Panc1 (cell line): ENCODE results near the gene CARM1. TPM values are rescaled to one million over a fixed set of nuclear protein-coding genes. Genes with fewer than 3 reads are reported as not detected.

Experiments
- ATAC-seq: fragments of 200-7000 bp; cut with Tn5 transposase; 2 replicates; pipeline ENCODE4 v1.9.1; 2020; ENCODE audit warnings: mild to moderate bottlenecking, moderate library complexity
- BruUV-seq: library from RNA; stranded (reverse); fragments of 400-500 nt; replicated peaks from 2 replicates; lab custom pipeline; 2021; lab: Mats Ljungman, UMichigan
- CTCF ChIA-PET: fragments of 300-600 bp; sonication (Branson Sonifier 250); formaldehyde crosslinking; loops from one replicate; lab custom pipeline; 2022; ENCODE audit warnings: antibody characterized with exemption; lab: Charles Lee
- POLR2A ChIA-PET: fragments of 300-600 bp; sonication (Branson Sonifier 250); formaldehyde crosslinking; loops from one replicate; lab custom pipeline; 2022; ENCODE audit warnings: antibody characterized with exemption; lab: Charles Lee
- DNase-seq: peaks from one replicate; pipeline ENCODE4 v3.0.0-alpha.2; 2010; ENCODE audit warnings: low read depth, low spot score
- H3K27ac ChIP-seq: 2 replicates; pipeline ENCODE4 v1.5.1; 2011; ENCODE audit warnings: mild to moderate bottlenecking, low read length, inconsistent platforms
- H3K27me3 ChIP-seq: fragments of 200-500 bp; sonication (Bioruptor generic); 2 replicates; pipeline ENCODE4 v1.6.0; 2014; ENCODE audit warnings: low read length, inconsistent platforms; ENCODE audit not compliant: control insufficient read depth, insufficient read depth
- H3K36me3 ChIP-seq: fragments of 200-500 bp; sonication (Bioruptor generic); 2 replicates; pipeline ENCODE4 v1.5.1; 2014; ENCODE audit warnings: inconsistent platforms, mild to moderate bottlenecking, low read length, moderate library complexity; ENCODE audit not compliant: control insufficient read depth, insufficient read depth
- H3K4me1 ChIP-seq: 2 replicates; pipeline ENCODE4 v1.5.1; 2011; ENCODE audit warnings: inconsistent platforms, mild to moderate bottlenecking, low read length, moderate library complexity; ENCODE audit not compliant: control insufficient read depth, insufficient read depth
- H3K4me3 ChIP-seq, 2 experiments: 2 replicates each; pipeline ENCODE4 v1.5.1; 2011 to 2012; ENCODE audit warnings: low read depth in 2 of 2, low read length in 2 of 2, mild to moderate bottlenecking in 2 of 2, inconsistent platforms in 1 of 2, moderate library complexity in 1 of 2
- H3K9me3 ChIP-seq: fragments of 200-500 bp; sonication (Bioruptor generic); 2 replicates; pipeline ENCODE4 v1.5.1; 2014; ENCODE audit warnings: low read depth, mild to moderate bottlenecking, inconsistent platforms, low read length, moderate library complexity; ENCODE audit not compliant: control insufficient read depth, insufficient read depth
- POLR2AphosphoS5 ChIP-seq: IDR thresholded peaks from 2 replicates; pipeline ENCODE4 v1.6.1; 2012; ENCODE audit warnings: mild to moderate bottlenecking, low read depth, low read length, moderate library complexity
- SIN3A ChIP-seq: IDR thresholded peaks from 2 replicates; pipeline ENCODE4 v1.6.1; 2012; ENCODE audit warnings: low read depth, mild to moderate bottlenecking, low read length, moderate library complexity, borderline replicate concordance; ENCODE audit not compliant: insufficient read depth
- TCF7L2 ChIP-seq: IDR thresholded peaks from 2 replicates; pipeline ENCODE4 v1.6.1; 2011; ENCODE audit warnings: mild to moderate bottlenecking, low read depth, low read length, inconsistent platforms
- in situ Hi-C: cut with HindIII; loops from 2 replicates; pipeline ENCODE4 v1.10.0; 2016; ENCODE audit warnings: low sequenced_read_pairs, low pct_unique_long_range_greater_than_20kb
- intact Hi-C: fragments of 100-400 bp; cut with micrococcal nuclease; formaldehyde crosslinking; loops from one replicate; pipeline ENCODE4 v1.10.0; 2022; ENCODE audit not compliant: unreplicated experiment
- total RNA-seq: library from RNA; stranded (reverse); gene quantifications from one replicate; pipeline ENCODE4 v1.2.1, GENCODE V29; 2021; ENCODE audit not compliant: unreplicated experiment
- TF ChIP-seq, protein P1 (sequence below): fragments of 450-650 bp; IDR thresholded peaks from 2 replicates; pipeline ENCODE4 v1.5.1; 2017; ENCODE audit warnings: mild to moderate bottlenecking
- TF ChIP-seq, protein P2 (sequence below), 2 experiments: IDR thresholded peaks; 2 replicates each; pipeline ENCODE4 v1.6.1; 2011 to 2012; ENCODE audit warnings: low read depth in 2 of 2, control low read depth in 1 of 2, low read length in 1 of 2, mild to moderate bottlenecking in 1 of 2, moderate library complexity in 1 of 2; ENCODE audit not compliant: insufficient read depth in 1 of 2

The CARM1 gene
- total RNA-seq, 1 experiment from 2014 or later: 44.9 TPM

DNA sequence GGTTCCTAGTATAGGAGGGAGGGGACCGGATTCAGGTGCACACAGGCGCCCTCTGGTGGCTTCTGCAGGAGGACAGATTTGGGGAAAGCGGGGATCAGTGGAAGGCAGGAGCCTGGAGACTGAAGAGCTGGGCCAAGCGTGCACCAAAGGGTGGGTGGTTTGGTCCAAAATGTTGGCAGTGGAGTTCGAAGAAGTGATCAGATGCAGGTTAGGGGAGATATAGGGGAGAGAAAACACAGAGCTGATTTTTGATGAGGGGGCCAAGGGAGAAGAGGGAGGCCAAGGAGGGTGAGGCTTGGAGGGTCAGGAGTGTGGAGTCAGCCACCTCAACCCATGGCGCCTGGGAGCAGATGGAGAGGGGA is 6.8 kb upstream of the CARM1 start:
- Histone ChIP-seq H3K9me3 (no peaks in the 10 kb centered on the region), H3K27ac (no peak overlapping the region), H3K36me3 (no peaks in the 10 kb centered on the region), H3K4me1 (peaks cover 3% of the 10 kb centered on the region; the same call in 1 of the 2 replicates), H3K27me3 (no peaks in the 10 kb centered on the region), H3K4me3 (no peak overlapping the region)
- in situ Hi-C loops: no loop called here
- ATAC-seq: peak; percentile 95
- BruUV-seq: no TSS peak
- ChIA-PET POLR2A (no interaction called here), CTCF (interaction anchor here (0.6 to 1.7 kb wide), 10 partner anchors 10 to 262 kb away, joined by 3 to 16 read pairs (median 6); partner anchors contain the start of genes DNM2 and TMED1)
- intact Hi-C loops: loop anchor here (10.0 kb wide), 1 partner anchor 150 kb away; the partner anchor contains the start of gene DNM2
- peak; percentile 62 for DNase-seq
- TF ChIP-seq POLR2AphosphoS5: no peak
- TF ChIP-seq, protein P1, sequence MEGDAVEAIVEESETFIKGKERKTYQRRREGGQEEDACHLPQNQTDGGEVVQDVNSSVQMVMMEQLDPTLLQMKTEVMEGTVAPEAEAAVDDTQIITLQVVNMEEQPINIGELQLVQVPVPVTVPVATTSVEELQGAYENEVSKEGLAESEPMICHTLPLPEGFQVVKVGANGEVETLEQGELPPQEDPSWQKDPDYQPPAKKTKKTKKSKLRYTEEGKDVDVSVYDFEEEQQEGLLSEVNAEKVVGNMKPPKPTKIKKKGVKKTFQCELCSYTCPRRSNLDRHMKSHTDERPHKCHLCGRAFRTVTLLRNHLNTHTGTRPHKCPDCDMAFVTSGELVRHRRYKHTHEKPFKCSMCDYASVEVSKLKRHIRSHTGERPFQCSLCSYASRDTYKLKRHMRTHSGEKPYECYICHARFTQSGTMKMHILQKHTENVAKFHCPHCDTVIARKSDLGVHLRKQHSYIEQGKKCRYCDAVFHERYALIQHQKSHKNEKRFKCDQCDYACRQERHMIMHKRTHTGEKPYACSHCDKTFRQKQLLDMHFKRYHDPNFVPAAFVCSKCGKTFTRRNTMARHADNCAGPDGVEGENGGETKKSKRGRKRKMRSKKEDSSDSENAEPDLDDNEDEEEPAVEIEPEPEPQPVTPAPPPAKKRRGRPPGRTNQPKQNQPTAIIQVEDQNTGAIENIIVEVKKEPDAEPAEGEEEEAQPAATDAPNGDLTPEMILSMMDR: peak; percentile 91

DNA sequence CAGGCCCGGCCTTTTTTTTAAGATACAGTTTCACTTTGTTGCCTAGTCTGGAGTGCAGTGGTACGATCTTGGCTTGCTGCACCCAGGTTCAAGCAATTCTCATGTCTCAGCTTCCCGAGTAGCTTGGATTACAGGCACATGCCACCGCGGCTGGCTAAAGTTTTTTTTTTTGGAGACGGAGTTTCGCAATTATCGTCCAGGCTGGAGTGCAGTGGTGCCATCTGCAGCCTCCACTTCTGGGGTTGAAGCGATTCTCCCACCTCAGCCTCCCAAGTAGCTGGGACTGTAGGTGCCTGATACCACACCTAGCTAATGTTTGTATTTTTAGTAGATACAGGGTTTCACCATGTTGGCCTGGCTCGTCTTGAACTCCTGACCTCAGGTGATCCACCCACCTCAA is 4.9 kb upstream of the CARM1 start:
- no peak for ATAC-seq
- H3K4me3 ChIP-seq: no peak overlapping the region
- intact Hi-C loops: loop anchor here (10.0 kb wide), 1 partner anchor 152 kb away; the partner anchor contains the start of gene DNM2
- CTCF ChIA-PET: no interaction called here
- no peaks in the 10 kb centered on the region for H3K36me3 ChIP-seq
- H3K9me3 ChIP-seq: no peaks in the 10 kb centered on the region
- BruUV-seq: no TSS peak
- H3K4me1 ChIP-seq: peaks cover 3% of the 10 kb centered on the region; the same call in 1 of the 2 replicates
- TF ChIP-seq SIN3A (no peak), POLR2AphosphoS5 (no peak), TCF7L2 (no peak)
- TF ChIP-seq, protein P1: no peak
- TF ChIP-seq, protein P2, sequence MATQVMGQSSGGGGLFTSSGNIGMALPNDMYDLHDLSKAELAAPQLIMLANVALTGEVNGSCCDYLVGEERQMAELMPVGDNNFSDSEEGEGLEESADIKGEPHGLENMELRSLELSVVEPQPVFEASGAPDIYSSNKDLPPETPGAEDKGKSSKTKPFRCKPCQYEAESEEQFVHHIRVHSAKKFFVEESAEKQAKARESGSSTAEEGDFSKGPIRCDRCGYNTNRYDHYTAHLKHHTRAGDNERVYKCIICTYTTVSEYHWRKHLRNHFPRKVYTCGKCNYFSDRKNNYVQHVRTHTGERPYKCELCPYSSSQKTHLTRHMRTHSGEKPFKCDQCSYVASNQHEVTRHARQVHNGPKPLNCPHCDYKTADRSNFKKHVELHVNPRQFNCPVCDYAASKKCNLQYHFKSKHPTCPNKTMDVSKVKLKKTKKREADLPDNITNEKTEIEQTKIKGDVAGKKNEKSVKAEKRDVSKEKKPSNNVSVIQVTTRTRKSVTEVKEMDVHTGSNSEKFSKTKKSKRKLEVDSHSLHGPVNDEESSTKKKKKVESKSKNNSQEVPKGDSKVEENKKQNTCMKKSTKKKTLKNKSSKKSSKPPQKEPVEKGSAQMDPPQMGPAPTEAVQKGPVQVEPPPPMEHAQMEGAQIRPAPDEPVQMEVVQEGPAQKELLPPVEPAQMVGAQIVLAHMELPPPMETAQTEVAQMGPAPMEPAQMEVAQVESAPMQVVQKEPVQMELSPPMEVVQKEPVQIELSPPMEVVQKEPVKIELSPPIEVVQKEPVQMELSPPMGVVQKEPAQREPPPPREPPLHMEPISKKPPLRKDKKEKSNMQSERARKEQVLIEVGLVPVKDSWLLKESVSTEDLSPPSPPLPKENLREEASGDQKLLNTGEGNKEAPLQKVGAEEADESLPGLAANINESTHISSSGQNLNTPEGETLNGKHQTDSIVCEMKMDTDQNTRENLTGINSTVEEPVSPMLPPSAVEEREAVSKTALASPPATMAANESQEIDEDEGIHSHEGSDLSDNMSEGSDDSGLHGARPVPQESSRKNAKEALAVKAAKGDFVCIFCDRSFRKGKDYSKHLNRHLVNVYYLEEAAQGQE (IDR thresholded peaks at IDR 0.05; ENCODE audit: insufficient read depth in 1 of 2, low read depth in 2 of 2, low read length in 1 of 2): no peak
- no peaks in the 10 kb centered on the region for H3K27me3 ChIP-seq
- H3K27ac ChIP-seq: no peak overlapping the region
- in situ Hi-C loops: no loop called here
- POLR2A ChIA-PET: no interaction called here
- DNase-seq: no peak
